Left lung (tissue), 10 donors: ENCODE measurements around the gene AUP1. TPM values are rescaled to one million over a fixed set of nuclear protein-coding genes. Genes with fewer than 3 reads are reported as not detected.
A peak's percentile ranks its signal among the peaks of the same experiment; 100 is the strongest.

Experiments used
- ATAC-seq: fragments of 200-7000 bp; cut with Tn5 transposase; one replicate; pipeline ENCODE4 v1.9.1; 2020; ENCODE audit warnings: moderate library complexity
- DNase-seq, 4 donors: peaks; one replicate each; pipeline ENCODE4 v3.0.0-alpha.2; 2013 to 2020
- H3K27ac ChIP-seq, 2 donors: fragments of 200-600 bp; sonication (generic) in 1 of 2; one replicate each; pipeline versions ENCODE4 v1.5.0 to v1.8.0; 2020 to 2021
- H3K27me3 ChIP-seq, 2 donors: fragments of 200-600 bp; sonication (generic) in 1 of 2; one replicate each; pipeline versions ENCODE4 v1.5.0 to v1.8.0; 2020 to 2021
- H3K36me3 ChIP-seq, 2 donors: fragments of 200-600 bp; sonication (generic) in 1 of 2; one replicate each; pipeline versions ENCODE4 v1.5.0 to v1.8.0; 2020 to 2021
- H3K4me1 ChIP-seq, 2 donors: fragments of 200-600 bp; one replicate each; pipeline ENCODE4 v1.8.0; 2021
- H3K4me3 ChIP-seq, 2 donors: fragments of 200-600 bp; sonication (generic) in 1 of 2; one replicate each; pipeline versions ENCODE4 v1.5.0 to v1.8.0; 2020 to 2021; ENCODE audit warnings: mild to moderate bottlenecking in 1 of 2
- H3K9me3 ChIP-seq, 2 donors: fragments of 200-600 bp; sonication (generic) in 1 of 2; one replicate each; pipeline versions ENCODE4 v1.5.0 to v1.8.0; 2020 to 2021
- CTCF ChIP-seq, 2 donors: fragments of 200-600 bp; sonication (generic) in 1 of 2; IDR thresholded peaks; one replicate each; pipeline versions ENCODE4 v1.5.0 to v1.8.0; 2021; ENCODE audit warnings: antibody characterized with exemption in 2 of 2
- intact Hi-C, 2 donors: fragments of 100-400 bp; cut with DNase I; formaldehyde crosslinking; loops; one replicate each; pipeline versions ENCODE4 v1.11.2 to v1.14.2; 2022
- polyA plus RNA-seq, 6 donors: library from polyadenylated mRNA; unstranded; fragments of 120-200 nt; gene quantifications; one replicate each; pipeline ENCODE4 v1.2.1, GENCODE V29; 2013; ENCODE audit not compliant: insufficient read length in 6 of 6
- total RNA-seq, 2 donors: library from RNA; stranded (reverse); fragmentation: NEBNext Ultra II Directional; extraction: Animal tissue kit (Norgen Biotek cat#: 25700); gene quantifications; one replicate each; pipeline ENCODE4 v1.2.1, GENCODE V29; 2021
- donor health status: DM: no; HTN: yes; CAD: no.
- donor health status: DM: no; HTN: no; CAD: no.

Gene AUP1
- total and polyA plus RNA-seq, 8 donors: 82.1 to 132 (median 96.1) TPM

GRCh38 chr2:74554820-74555531 is 25.5 kb upstream of the AUP1 start:
- ATAC-seq: peak; percentile 74
- peak in 3 of 4 donors; percentile 34 to 93 (median 72) for DNase-seq
- intact Hi-C loops: no loop called here
- H3K4me3 ChIP-seq: peak overlapping the region; percentile 72 to 95
- H3K27me3 ChIP-seq: peaks cover 0 to 1% of the 10 kb centered on the region in 2 donors
- peaks cover 13 to 51% of the 10 kb centered on the region in 2 donors for H3K4me1 ChIP-seq
- no peaks in the 10 kb centered on the region for H3K9me3 ChIP-seq
- H3K27ac ChIP-seq: peak overlapping the region; percentile 84 to 93
- peaks cover 0 to 11% of the 10 kb centered on the region in 2 donors for H3K36me3 ChIP-seq
- no peak for TF ChIP-seq CTCF (IDR thresholded peaks at IDR 0.05)

GRCh38 chr2:74553892-74554819 is 24.6 kb upstream of the AUP1 start, which contains the start of the genes DOK1 and LOXL3:
DOK1 (plus strand) TSS chr2:74554720; CDS start chr2:74554755, 35 bp downstream.
LOXL3 (minus strand) TSS chr2:74553942; CDS start chr2:74552634, 1,308 bp downstream.
- DNase-seq (peak; percentile 88 to 97 (median 93)), ATAC-seq (peak; percentile 91)
- Histone ChIP-seq H3K27me3 (no peaks in the 10 kb centered on the region), H3K27ac (peak within 1 kb of the TSS; percentile 84 to 93), H3K4me1 (peaks cover 13 to 59% of the 10 kb centered on the region in 2 donors), H3K4me3 (peak within 1 kb of the TSS; percentile 72 to 95), H3K9me3 (no peaks in the 10 kb centered on the region), H3K36me3 (peaks cover 0 to 11% of the 10 kb centered on the region in 2 donors)
- TF ChIP-seq CTCF (IDR thresholded peaks at IDR 0.05): no peak
- intact Hi-C loops: no loop called here

- DNase-seq: peak in 2 of 4 donors; percentile 37 to 58
- H3K27me3 ChIP-seq: no peaks in the 10 kb centered on the region
Measured at GRCh38 chr2:74552914-74553811, 23.7 kb upstream of the AUP1 start.

More at GRCh38 chr2:74552914-74553811, 23.7 kb upstream of the AUP1 start:
- intact Hi-C loops: no loop called here
- peaks cover 0 to 11% of the 10 kb centered on the region in 2 donors for H3K36me3 ChIP-seq
- H3K4me3 ChIP-seq: peak overlapping the region; percentile 72 to 95
- no peaks in the 10 kb centered on the region for H3K9me3 ChIP-seq
- H3K27ac ChIP-seq: peak overlapping the region in 1 of 2 donors; percentile 84
- no peak for TF ChIP-seq CTCF (IDR thresholded peaks at IDR 0.05)
- ATAC-seq: peak; percentile 0
- H3K4me1 ChIP-seq: peaks cover 13 to 58% of the 10 kb centered on the region in 2 donors
